H9 (cell line): ENCODE data around the gene HYAL2. TPM values are rescaled to one million over a fixed set of nuclear protein-coding genes. Genes with fewer than 3 reads are reported as not detected.

Experiments
- DNase-seq: peaks from one replicate; pipeline ENCODE4 v3.0.0-alpha.2; 2017
- H2AFZ ChIP-seq: one replicate; pipeline ENCODE4 v1.6.1; 2013; ENCODE audit warnings: mild to moderate bottlenecking, low read length, control low read depth, moderate library complexity
- H2AK5ac ChIP-seq: 2 replicates; pipeline ENCODE4 v1.6.1; 2013; ENCODE audit warnings: low read length, control low read depth, mixed read lengths; ENCODE audit not compliant: insufficient read length
- H2BK120ac ChIP-seq: one replicate; pipeline ENCODE4 v1.6.1; 2013; ENCODE audit warnings: low read depth, mild to moderate bottlenecking, low read length, control low read depth, inconsistent platforms; ENCODE audit not compliant: poor library complexity, severe bottlenecking
- H2BK12ac ChIP-seq: 2 replicates; pipeline ENCODE4 v1.6.1; 2013; ENCODE audit warnings: low read length, control low read depth, mixed read lengths, low read depth; ENCODE audit not compliant: insufficient read length
- H2BK15ac ChIP-seq: 2 replicates; pipeline ENCODE4 v1.6.1; 2013; ENCODE audit warnings: low read depth, low read length, control low read depth
- H2BK20ac ChIP-seq: one replicate; pipeline ENCODE4 v1.6.1; 2013; ENCODE audit warnings: low read depth, mild to moderate bottlenecking, low read length, control low read depth, inconsistent platforms; ENCODE audit not compliant: poor library complexity, severe bottlenecking
- H2BK5ac ChIP-seq: 2 replicates; pipeline ENCODE4 v1.6.1; 2013; ENCODE audit warnings: low read length, control low read depth, mixed read lengths; ENCODE audit not compliant: insufficient read length
- H3K14ac ChIP-seq: 2 replicates; pipeline ENCODE4 v1.6.1; 2013; ENCODE audit warnings: low read length, control low read depth; ENCODE audit not compliant: insufficient read depth
- H3K18ac ChIP-seq: 2 replicates; pipeline ENCODE4 v1.6.1; 2013; ENCODE audit warnings: low read depth, mild to moderate bottlenecking, mixed read lengths, low read length, control low read depth; ENCODE audit not compliant: insufficient read length
- H3K23ac ChIP-seq: 2 replicates; pipeline ENCODE4 v1.6.1; 2013; ENCODE audit warnings: low read length, control low read depth, mixed read lengths, low read depth; ENCODE audit not compliant: insufficient read length
- H3K23me2 ChIP-seq: 2 replicates; pipeline ENCODE4 v1.6.1; 2013; ENCODE audit warnings: low read depth, mild to moderate bottlenecking, mixed read lengths, low read length, control low read depth; ENCODE audit not compliant: insufficient read length, poor library complexity, severe bottlenecking
- H3K27ac ChIP-seq: 2 replicates; pipeline ENCODE4 v1.5.1; 2013; ENCODE audit warnings: low read length, control low read depth, mixed read lengths, low read depth; ENCODE audit not compliant: insufficient read length
- H3K27me3 ChIP-seq: 2 replicates; pipeline ENCODE4 v1.6.1; 2013; ENCODE audit warnings: low read length, control low read depth, inconsistent platforms; ENCODE audit not compliant: insufficient read depth
- H3K4ac ChIP-seq: 2 replicates; pipeline ENCODE4 v1.6.1; 2013; ENCODE audit warnings: low read depth, mild to moderate bottlenecking, control low read depth, inconsistent platforms, low read length, moderate library complexity
- H3K4me1 ChIP-seq: 2 replicates; pipeline ENCODE4 v1.6.1; 2013; ENCODE audit warnings: low read length, control low read depth, inconsistent platforms; ENCODE audit not compliant: insufficient read depth
- H3K4me2 ChIP-seq: 2 replicates; pipeline ENCODE4 v1.6.1; 2013; ENCODE audit warnings: low read length, control low read depth, mixed read lengths; ENCODE audit not compliant: insufficient read length, insufficient read depth
- H3K56ac ChIP-seq: 2 replicates; pipeline ENCODE4 v1.6.1; 2013; ENCODE audit warnings: low read depth, mild to moderate bottlenecking, mixed read lengths, low read length, control low read depth; ENCODE audit not compliant: insufficient read length
- H3K79me1 ChIP-seq: 2 replicates; pipeline ENCODE4 v1.6.1; 2013; ENCODE audit warnings: low read depth, mild to moderate bottlenecking, moderate library complexity, low read length, control low read depth, inconsistent platforms; ENCODE audit not compliant: insufficient read depth, poor library complexity, severe bottlenecking
- H3K79me2 ChIP-seq: 2 replicates; pipeline ENCODE4 v1.6.1; 2013; ENCODE audit warnings: low read length, control low read depth, inconsistent platforms; ENCODE audit not compliant: insufficient read depth
- H3K9ac ChIP-seq: 2 replicates; pipeline ENCODE4 v1.6.1; 2013; ENCODE audit warnings: low read length, control low read depth, mixed read lengths; ENCODE audit not compliant: insufficient read length; ENCODE audit errors: extremely low read depth
- H3K9me3 ChIP-seq: one replicate; pipeline ENCODE4 v1.6.1; 2013; ENCODE audit warnings: low read depth, low read length, inconsistent platforms; ENCODE audit not compliant: control insufficient read depth
- H3T11ph ChIP-seq: one replicate; pipeline ENCODE4 v1.6.1; 2013; ENCODE audit warnings: mild to moderate bottlenecking, low read length, control low read depth, inconsistent platforms
- H4K20me1 ChIP-seq: one replicate; pipeline ENCODE4 v1.6.1; 2013; ENCODE audit not compliant: control insufficient read depth, insufficient read length, insufficient read depth
- H4K5ac ChIP-seq: 2 replicates; pipeline ENCODE4 v1.6.1; 2013; ENCODE audit warnings: low read depth, mild to moderate bottlenecking, mixed read lengths, low read length, control low read depth; ENCODE audit not compliant: insufficient read length
- H4K8ac ChIP-seq: replicated peaks from 2 replicates; pipeline ENCODE4 v1.6.1; 2013; ENCODE audit warnings: low read length, control low read depth, mixed read lengths, low read depth; ENCODE audit not compliant: insufficient read length
- H4K91ac ChIP-seq: 2 replicates; pipeline ENCODE4 v1.6.1; 2013; ENCODE audit warnings: low read depth, mild to moderate bottlenecking, moderate library complexity, mixed read lengths, low read length, control low read depth; ENCODE audit not compliant: insufficient read length
- H3K27ac Mint-ChIP-seq, 3 experiments: 2 replicates in 2 of 3; 3 replicates in 1 of 3; pipeline ENCODE4 v1.8.0; 2020 to 2021; ENCODE audit warnings: mixed read lengths in 3 of 3, mild to moderate bottlenecking in 1 of 3, moderate library complexity in 1 of 3
- H3K27me3 Mint-ChIP-seq: 2 replicates; pipeline ENCODE4 v1.8.0; 2021; ENCODE audit warnings: low read depth, mild to moderate bottlenecking, moderate library complexity, mixed read lengths
- H3K36me3 Mint-ChIP-seq, 3 experiments: 2 replicates in 2 of 3; 3 replicates in 1 of 3; pipeline ENCODE4 v1.8.0; 2020 to 2021; ENCODE audit warnings: low read depth in 3 of 3, mixed read lengths in 3 of 3; ENCODE audit not compliant: insufficient read depth in 1 of 3
- H3K4me1 Mint-ChIP-seq, 2 experiments: 2 replicates each; pipeline ENCODE4 v1.8.0; 2020; ENCODE audit warnings: mixed read lengths in 2 of 2
- H3K4me3 Mint-ChIP-seq, 2 experiments: 2 replicates in 1 of 2; 3 replicates in 1 of 2; pipeline ENCODE4 v1.8.0; 2020 to 2021; ENCODE audit warnings: mild to moderate bottlenecking in 2 of 2, mixed read lengths in 2 of 2, moderate library complexity in 1 of 2
- H3K9me3 Mint-ChIP-seq, 2 experiments: 2 replicates in 1 of 2; 3 replicates in 1 of 2; pipeline ENCODE4 v1.8.0; 2020; ENCODE audit warnings: mild to moderate bottlenecking in 2 of 2, mixed read lengths in 2 of 2, moderate library complexity in 1 of 2
- WGBS: extraction: QIAGEN DNeasy Blood & Tissue Kit; methylation state at CpG from one replicate; pipeline ENCODE4 v1.1.7; 2013; ENCODE audit warnings: missing lambda C conversion rate, low lambda C conversion rate, mixed read lengths; ENCODE audit not compliant: insufficient read length; ENCODE audit errors: extremely low coverage; 5-methylcytosine and 5-hydroxymethylcytosine counted together
- total RNA-seq: library from RNA; stranded (reverse); gene quantifications from 2 replicates; pipeline ENCODE4 v1.2.1, GENCODE V29; 2021
- TF ChIP-seq, protein P1 (sequence below): fragments of 200-600 bp; sonication (generic); conservative IDR thresholded peaks from 3 replicates; pipeline ENCODE4 v1.8.0; 2021; ENCODE audit warnings: antibody characterized with exemption, mild to moderate bottlenecking

HYAL2 gene
- total RNA-seq, 1 experiment from 2014 or later = 51.9 TPM

DNA sequence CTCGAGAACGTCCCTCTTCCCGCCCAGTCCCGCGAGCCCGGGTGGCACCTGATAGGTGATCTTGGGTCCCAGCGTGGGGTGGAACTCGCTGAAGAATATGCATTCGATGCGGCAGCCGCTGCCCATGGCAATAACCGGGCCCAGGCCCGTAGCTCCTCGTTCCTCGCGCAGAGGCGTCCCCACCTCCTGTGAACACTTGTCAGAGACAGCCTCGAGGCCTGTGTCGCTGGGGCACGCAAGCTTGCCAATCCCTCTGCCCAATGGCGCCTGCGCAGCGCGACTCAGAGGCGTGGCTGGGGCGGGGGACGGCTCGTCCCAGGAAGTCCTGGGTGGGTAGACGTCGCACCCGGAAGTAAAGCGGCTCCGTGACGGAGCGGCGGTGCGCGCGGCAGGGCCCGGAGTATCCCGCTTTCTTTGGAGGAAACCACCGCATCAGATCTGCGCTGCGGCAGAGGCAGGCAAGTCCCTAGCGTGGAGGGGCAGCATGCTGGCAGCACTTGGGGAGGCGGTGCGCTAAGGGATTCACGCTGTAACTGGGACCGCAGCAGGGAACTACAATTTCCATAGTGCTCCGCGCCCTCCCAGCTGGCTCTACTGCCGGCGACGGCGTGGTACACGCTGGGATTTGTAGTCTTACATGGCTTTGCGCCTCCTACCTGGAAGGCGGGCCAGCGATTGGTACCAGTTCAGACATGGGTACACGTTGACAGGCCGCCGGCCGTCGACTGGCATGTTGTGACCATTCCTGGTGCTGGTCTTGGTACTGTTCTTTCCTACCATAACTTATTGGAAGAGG lies 28.2 kb upstream of the HYAL2 start, which contains the start of the genes CYB561D2 and NPRL2:
Gene CYB561D2, plus strand, starts transcription at position 336 of the 796 bp plus-strand sequence. CDS start 572 bp downstream, outside the sequence.
Gene NPRL2, minus strand, starts transcription at position 249 of the 796 bp plus-strand sequence. Its CDS starts 123 bp downstream, at position 126.
- WGBS = no CpG with 5 or more reads among the region's 64 CpGs
- Mint-ChIP-seq H3K36me3 (peaks cover 16 to 35% (median 27%) of the 10 kb centered on the region in 3 experiments; a peak in 6 of 7 replicates), H3K4me1 (peaks cover 18% of the 10 kb centered on the region in 2 experiments), H3K4me3 (peak within 1 kb of the TSS; percentile 94 to 96), H3K9me3 (no peaks in the 10 kb centered on the region), H3K27ac (peak within 1 kb of the TSS; percentile 81 to 97 (median 89); a peak in 5 of 7 replicates), H3K27me3 (peaks cover 11% of the 10 kb centered on the region)
- no peak within 1 kb of the TSS for H3K4ac ChIP-seq
- H4K91ac ChIP-seq = no peak within 1 kb of the TSS
- H3T11ph ChIP-seq = no peak within 1 kb of the TSS
- H2AFZ ChIP-seq = no peak within 1 kb of the TSS
- H3K9me3 ChIP-seq = no peaks in the 10 kb centered on the region
- H2BK120ac ChIP-seq = no peak within 1 kb of the TSS
- H3K79me2 ChIP-seq = no peaks in the 10 kb centered on the region
- peaks cover 13% of the 10 kb centered on the region for H3K23me2 ChIP-seq
- H3K14ac ChIP-seq = peak within 1 kb of the TSS; percentile 14; the same call in 1 of the 2 replicates
- no peak within 1 kb of the TSS for H3K27ac ChIP-seq
- H2BK12ac ChIP-seq = no peak within 1 kb of the TSS
- no peak within 1 kb of the TSS for H4K5ac ChIP-seq
- H3K27me3 ChIP-seq = no peaks in the 10 kb centered on the region
- no peak within 1 kb of the TSS for H2BK5ac ChIP-seq
- no peaks in the 10 kb centered on the region for H3K79me1 ChIP-seq
- H3K23ac ChIP-seq = no peak within 1 kb of the TSS
- H3K56ac ChIP-seq = no peak within 1 kb of the TSS
- peak within 1 kb of the TSS; percentile 76 for H3K18ac ChIP-seq
- H4K20me1 ChIP-seq = no peaks in the 10 kb centered on the region
- peak within 1 kb of the TSS; percentile 74 for H3K4me2 ChIP-seq
- no peak within 1 kb of the TSS for H2AK5ac ChIP-seq
- no peak within 1 kb of the TSS for H2BK15ac ChIP-seq
- H3K4me1 ChIP-seq = no peaks in the 10 kb centered on the region; the same call in 1 of the 2 replicates
- TF ChIP-seq, protein P1, sequence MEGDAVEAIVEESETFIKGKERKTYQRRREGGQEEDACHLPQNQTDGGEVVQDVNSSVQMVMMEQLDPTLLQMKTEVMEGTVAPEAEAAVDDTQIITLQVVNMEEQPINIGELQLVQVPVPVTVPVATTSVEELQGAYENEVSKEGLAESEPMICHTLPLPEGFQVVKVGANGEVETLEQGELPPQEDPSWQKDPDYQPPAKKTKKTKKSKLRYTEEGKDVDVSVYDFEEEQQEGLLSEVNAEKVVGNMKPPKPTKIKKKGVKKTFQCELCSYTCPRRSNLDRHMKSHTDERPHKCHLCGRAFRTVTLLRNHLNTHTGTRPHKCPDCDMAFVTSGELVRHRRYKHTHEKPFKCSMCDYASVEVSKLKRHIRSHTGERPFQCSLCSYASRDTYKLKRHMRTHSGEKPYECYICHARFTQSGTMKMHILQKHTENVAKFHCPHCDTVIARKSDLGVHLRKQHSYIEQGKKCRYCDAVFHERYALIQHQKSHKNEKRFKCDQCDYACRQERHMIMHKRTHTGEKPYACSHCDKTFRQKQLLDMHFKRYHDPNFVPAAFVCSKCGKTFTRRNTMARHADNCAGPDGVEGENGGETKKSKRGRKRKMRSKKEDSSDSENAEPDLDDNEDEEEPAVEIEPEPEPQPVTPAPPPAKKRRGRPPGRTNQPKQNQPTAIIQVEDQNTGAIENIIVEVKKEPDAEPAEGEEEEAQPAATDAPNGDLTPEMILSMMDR = no peak
- peak within 1 kb of the TSS; percentile 40 for H3K9ac ChIP-seq
- no peak within 1 kb of the TSS for H2BK20ac ChIP-seq
- H4K8ac ChIP-seq = no peak within 1 kb of the TSS
- peak; percentile 96 for DNase-seq
